ENCODE data around the gene SFT2D2. TPM values are rescaled to one million over a fixed set of nuclear protein-coding genes. Genes with fewer than 3 reads are reported as not detected.

The SFT2D2 gene
- total RNA-seq, 1 donor from 2014 or later: 60.2 TPM

- Mint-ChIP-seq H3K4me3 (no peak overlapping the region), H3K4me1 (peaks cover 7% of the 10 kb centered on the region), H3K27me3 (ENCODE audit: low read depth) (no peaks in the 10 kb centered on the region), H3K27ac (peak overlapping the region; percentile 27), H3K36me3 (peaks cover 40% of the 10 kb centered on the region), H3K9me3 (peaks cover 28% of the 10 kb centered on the region)
- DNase-seq (ENCODE audit: low spot score in 2 of 2, unreplicated experiment in 2 of 2): no peak
- no peak for TF ChIP-seq CTCF (IDR thresholded peaks at IDR 0.05; ENCODE audit: unreplicated experiment)
These were observed 35.6 kb downstream of the SFT2D2 start for GRCh38 chr1:168261390-168261789.

- Mint-ChIP-seq H3K36me3 (peaks cover 24% of the 10 kb centered on the region), H3K4me3 (no peak overlapping the region), H3K27ac (no peak overlapping the region), H3K27me3 (ENCODE audit: low read depth) (no peaks in the 10 kb centered on the region), H3K4me1 (peaks cover 7% of the 10 kb centered on the region), H3K9me3 (peaks cover 13% of the 10 kb centered on the region)
- DNase-seq (ENCODE audit: low spot score in 2 of 2, unreplicated experiment in 2 of 2): no peak
- TF ChIP-seq CTCF (IDR thresholded peaks at IDR 0.05; ENCODE audit: unreplicated experiment): no peak
These were observed 37.3 kb downstream of the SFT2D2 start for GRCh38 chr1:168263130-168263529.

GRCh38 chr1:168264296-168264695 is 38.5 kb downstream of the SFT2D2 start:
- Mint-ChIP-seq H3K36me3 (peaks cover 21% of the 10 kb centered on the region), H3K4me3 (no peak overlapping the region), H3K27me3 (ENCODE audit: low read depth) (no peaks in the 10 kb centered on the region), H3K4me1 (peaks cover 7% of the 10 kb centered on the region), H3K9me3 (peaks cover 7% of the 10 kb centered on the region), H3K27ac (no peak overlapping the region)
- DNase-seq (ENCODE audit: low spot score in 2 of 2, unreplicated experiment in 2 of 2): no peak
- no peak for TF ChIP-seq CTCF (IDR thresholded peaks at IDR 0.05; ENCODE audit: unreplicated experiment)

- H3K36me3 Mint-ChIP-seq: peaks cover 22% of the 10 kb centered on the region
- peaks cover 6% of the 10 kb centered on the region for H3K9me3 Mint-ChIP-seq
- no peak overlapping the region for H3K4me3 Mint-ChIP-seq
- no peaks in the 10 kb centered on the region for H3K27me3 Mint-ChIP-seq (ENCODE audit: low read depth)
- no peak for TF ChIP-seq CTCF (IDR thresholded peaks at IDR 0.05; ENCODE audit: unreplicated experiment)
- H3K4me1 Mint-ChIP-seq: peaks cover 7% of the 10 kb centered on the region
- no peak for DNase-seq (ENCODE audit: low spot score in 2 of 2, unreplicated experiment in 2 of 2)
- H3K27ac Mint-ChIP-seq: no peak overlapping the region
These were observed 39.8 kb downstream of the SFT2D2 start for GRCh38 chr1:168265596-168265995.

- H3K9me3 Mint-ChIP-seq: peaks cover 6% of the 10 kb centered on the region
- no peak for TF ChIP-seq CTCF (IDR thresholded peaks at IDR 0.05; ENCODE audit: unreplicated experiment)
- DNase-seq (ENCODE audit: low spot score in 2 of 2, unreplicated experiment in 2 of 2): no peak
- H3K4me3 Mint-ChIP-seq: no peak overlapping the region
- H3K27ac Mint-ChIP-seq: no peak overlapping the region
- peaks cover 23% of the 10 kb centered on the region for H3K36me3 Mint-ChIP-seq
- H3K27me3 Mint-ChIP-seq (ENCODE audit: low read depth): no peaks in the 10 kb centered on the region
- H3K4me1 Mint-ChIP-seq: peaks cover under 1% of the 10 kb centered on the region
These were observed 40.9 kb downstream of the SFT2D2 start for GRCh38 chr1:168266644-168267186.

- Mint-ChIP-seq H3K4me3 (no peak overlapping the region), H3K27me3 (ENCODE audit: low read depth) (no peaks in the 10 kb centered on the region), H3K36me3 (peaks cover 21% of the 10 kb centered on the region), H3K9me3 (peaks cover 20% of the 10 kb centered on the region), H3K4me1 (no peaks in the 10 kb centered on the region), H3K27ac (no peak overlapping the region)
- TF ChIP-seq CTCF (IDR thresholded peaks at IDR 0.05; ENCODE audit: unreplicated experiment): no peak
- no peak for DNase-seq (ENCODE audit: low spot score in 2 of 2, unreplicated experiment in 2 of 2)
These were observed 45.8 kb downstream of the SFT2D2 start for GRCh38 chr1:168271636-168272035.
